K562 (cell line): ENCODE data around the gene BRPF1. TPM values are rescaled to one million over a fixed set of nuclear protein-coding genes. Genes with fewer than 3 reads are reported as not detected.

Experiments used
- ARNT ChIP-seq, 2 experiments: fragments of 450-650 bp; IDR thresholded peaks; 2 replicates each; pipeline ENCODE4 v1.6.1; 2016; ENCODE audit warnings: mild to moderate bottlenecking in 1 of 2
- C11orf30 ChIP-seq: fragments of 450-650 bp; IDR thresholded peaks from 2 replicates; pipeline ENCODE4 v1.6.1; 2016; ENCODE audit warnings: low read depth, mild to moderate bottlenecking
- CAMTA2 ChIP-seq: fragments of 250-450 bp; sonication (Bioruptor Pico); conservative IDR thresholded peaks from 2 replicates; pipeline ENCODE4 v1.5.1; 2022
- CBX2 ChIP-seq: fragments of 200-600 bp; sonication (generic); IDR thresholded peaks from one replicate; pipeline ENCODE4 v1.6.1; 2012; ENCODE audit warnings: mild to moderate bottlenecking, low read length, inconsistent platforms; ENCODE audit not compliant: insufficient read depth, poor library complexity, severe bottlenecking
- CHD1 ChIP-seq: fragments of 200-600 bp; sonication (generic); IDR thresholded peaks from one replicate; pipeline ENCODE4 v1.6.1; 2012; ENCODE audit warnings: mild to moderate bottlenecking, moderate library complexity, low read length, inconsistent platforms
- FOXA3 ChIP-seq, 2 experiments: fragments of 450-650 bp in 1 of 2; sonication (generic) in 1 of 2; formaldehyde crosslinking; IDR thresholded peaks in 1 of 2; conservative IDR thresholded peaks in 1 of 2; 2 replicates each; pipeline versions ENCODE4 v1.4.0 to v1.8.0; 2020 to 2022; ENCODE audit warnings: mild to moderate bottlenecking in 2 of 2, missing genetic modification reagents in 1 of 2
- FOXJ3 ChIP-seq: sonication (generic); formaldehyde crosslinking; IDR thresholded peaks from 2 replicates; pipeline ENCODE4 v1.4.0; 2020; ENCODE audit warnings: mild to moderate bottlenecking, missing genetic modification reagents
- GTF2A2 ChIP-seq: IDR thresholded peaks from 2 replicates; pipeline ENCODE4 v1.6.1; 2016; ENCODE audit warnings: mild to moderate bottlenecking, missing genetic modification characterization, missing compliant biosample characterization
- HDGF ChIP-seq: fragments of 450-650 bp; IDR thresholded peaks from 2 replicates; pipeline ENCODE4 v1.6.1; 2016
- KDM4B ChIP-seq, 2 experiments: fragments of 450-650 bp in 1 of 2; sonication (generic) in 1 of 2; IDR thresholded peaks; 2 replicates each; pipeline ENCODE4 v1.6.1; 2016 to 2017; ENCODE audit warnings: borderline replicate concordance in 2 of 2, antibody characterized with exemption in 1 of 2, low read depth in 1 of 2, mild to moderate bottlenecking in 1 of 2
- NFATC3 ChIP-seq: fragments of 450-650 bp; IDR thresholded peaks from 2 replicates; pipeline ENCODE4 v1.6.1; 2017; ENCODE audit warnings: mild to moderate bottlenecking
- POLR2A ChIP-seq: fragments of 450-650 bp; conservative IDR thresholded peaks from 2 replicates; pipeline ENCODE4 v1.6.1; 2016
- POLR2B ChIP-seq: fragments of 450-650 bp; IDR thresholded peaks from 2 replicates; pipeline ENCODE4 v1.6.1; 2018; ENCODE audit warnings: low read depth; ENCODE audit not compliant: partially characterized antibody
- RAD51 ChIP-seq: fragments of 450-650 bp; IDR thresholded peaks from 2 replicates; pipeline ENCODE4 v1.7.1; 2016; ENCODE audit warnings: low read depth, mild to moderate bottlenecking, borderline replicate concordance
- RBM14 ChIP-seq: fragments of 200-400 bp; formaldehyde crosslinking; IDR thresholded peaks from 2 replicates; pipeline ENCODE4 v1.6.1; 2018; ENCODE audit warnings: low read depth, mild to moderate bottlenecking, low read length, moderate library complexity, borderline replicate concordance; ENCODE audit not compliant: insufficient read depth
- RFX1 ChIP-seq: fragments of 450-650 bp; IDR thresholded peaks from 2 replicates; pipeline ENCODE4 v1.6.1; 2016; ENCODE audit warnings: mild to moderate bottlenecking, moderate library complexity
- TCF7L2 ChIP-seq: fragments of 150-350 bp; IDR thresholded peaks from 2 replicates; pipeline ENCODE4 v1.6.1; 2016; ENCODE audit warnings: low read depth, mild to moderate bottlenecking, low read length, moderate library complexity
- ZBTB8A ChIP-seq: fragments of 450-650 bp; IDR thresholded peaks from 2 replicates; pipeline ENCODE4 v1.6.1; 2018; ENCODE audit warnings: mild to moderate bottlenecking, moderate library complexity; ENCODE audit not compliant: partially characterized antibody
- ZNF384 ChIP-seq: IDR thresholded peaks from 2 replicates; pipeline ENCODE4 v1.6.1; 2012; ENCODE audit warnings: low read depth, low read length, improper control_type of control experiment
- polyA plus RNA-seq, 8 experiments: library from polyadenylated mRNA; depleted of rRNA in 4 of 8; stranded (reverse) in 5 of 8; unstranded in 3 of 8; fragments of >200 nt; fragmentation: Nextera tagmentation in 2 of 8; fragmentation: Illumina TruSeq in 1 of 8; extraction: Ambion mirVana in 2 of 8; extraction: Trizol in 1 of 8; gene quantifications; 2 replicates each; pipeline versions ENCODE4 v1.2.1 to v1.2.3, GENCODE V29; 2011 to 2014; ENCODE audit warnings: inconsistent platforms in 1 of 8, missing spikeins in 1 of 8
- total RNA-seq, 7 experiments: library from RNA; depleted of rRNA in 6 of 7; stranded (reverse); fragments of >200 nt in 6 of 7; fragmentation: Illumina TruSeq in 2 of 7; extraction: Trizol in 2 of 7; gene quantifications; 2 replicates each; pipeline versions ENCODE4 v1.2.1 to v1.2.3, GENCODE V29; 2011 to 2021; ENCODE audit warnings: low replicate concordance in 1 of 7
- TF ChIP-seq, protein P1 (sequence below): fragments of 450-650 bp; IDR thresholded peaks from 2 replicates; pipeline ENCODE4 v1.6.1; 2016; ENCODE audit warnings: borderline replicate concordance
- TF ChIP-seq, protein P2 (sequence below): IDR thresholded peaks from 2 replicates; pipeline ENCODE4 v1.6.1; 2012; ENCODE audit warnings: low read depth, low read length, improper control_type of control experiment, borderline replicate concordance
- TF ChIP-seq, protein P3 (sequence below): fragments of 450-650 bp; IDR thresholded peaks from 2 replicates; pipeline ENCODE4 v1.7.1; 2018; ENCODE audit warnings: mild to moderate bottlenecking, low read depth; ENCODE audit not compliant: partially characterized antibody

BRPF1 gene
- total and polyA plus RNA-seq, 9 of the 15 experiments (the other 6 are each of a cell fraction or from before 2014, with no cell fraction given): 1.1 to 40.2 (median 23.5) TPM

DNA sequence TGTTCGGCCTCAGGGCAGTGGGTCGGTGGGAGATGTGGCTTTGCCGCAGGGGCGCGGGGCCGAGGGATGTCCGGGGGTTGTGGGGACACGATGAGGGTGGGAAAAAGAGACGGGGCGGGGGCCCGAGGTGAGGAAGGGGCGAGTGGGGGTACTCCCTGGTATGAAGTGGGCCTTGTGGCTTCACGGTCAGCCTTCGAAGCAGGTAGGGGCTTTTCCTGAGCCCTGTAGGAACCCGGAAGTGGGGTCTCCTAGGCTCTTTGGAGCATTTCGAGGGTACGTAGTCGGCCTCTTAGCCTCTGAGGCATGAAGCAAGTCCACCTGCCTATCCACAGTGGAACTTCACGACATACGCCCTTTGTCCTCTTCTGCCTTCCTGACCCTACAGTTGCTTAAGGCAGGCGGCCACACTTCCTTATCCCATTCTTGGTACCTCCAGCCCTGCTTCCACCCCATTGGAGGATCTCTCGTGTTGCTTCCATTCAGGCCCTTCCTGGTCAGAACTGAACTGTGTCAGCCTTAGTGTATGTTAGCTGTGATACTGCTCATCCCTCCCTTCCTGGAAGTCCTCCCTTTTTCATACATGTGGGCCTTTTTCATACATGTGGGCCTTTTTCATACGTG, 61.7 kb downstream of the BRPF1 start (continued):
- TF ChIP-seq KDM4B (IDR thresholded peaks at IDR 0.05; ENCODE audit: borderline replicate concordance in 2 of 2, low read depth in 1 of 2): 0 out of 4 replicates have a peak, but pooled peaks of 1 of the 2 experiments have one; percentile 8
- TF ChIP-seq GTF2A2: 0 out of 2 replicates have a peak, but pooled peaks have one; percentile 50
- no peak for TF ChIP-seq CAMTA2 (CRISPR knock-in tag)
- TF ChIP-seq HDGF: peak; percentile 76; the same call in 1 of the 2 replicates
- no peak for TF ChIP-seq RAD51
- peak; percentile 94 for TF ChIP-seq CHD1
- peak; percentile 6 for TF ChIP-seq POLR2A
- TF ChIP-seq ZNF384: 0 out of 2 replicates have a peak, but pooled peaks have one; percentile 6
- no peak for TF ChIP-seq RFX1
- 0 out of 2 replicates have a peak, but pooled peaks have one; percentile 26 for TF ChIP-seq TCF7L2
- no peak for TF ChIP-seq ZBTB8A
- TF ChIP-seq CBX2: no peak
- peak; percentile 31; the same call in 1 of the 2 replicates for TF ChIP-seq C11orf30
- TF ChIP-seq FOXA3 (CRISPR knock-in tag; conservative IDR thresholded peaks at IDR 0.05 in 1 of 2, IDR thresholded peaks at IDR 0.05 in 1 of 2): 0 out of 4 replicates have a peak, but pooled peaks of 1 of the 2 experiments have one; percentile 62
- TF ChIP-seq, protein P1, sequence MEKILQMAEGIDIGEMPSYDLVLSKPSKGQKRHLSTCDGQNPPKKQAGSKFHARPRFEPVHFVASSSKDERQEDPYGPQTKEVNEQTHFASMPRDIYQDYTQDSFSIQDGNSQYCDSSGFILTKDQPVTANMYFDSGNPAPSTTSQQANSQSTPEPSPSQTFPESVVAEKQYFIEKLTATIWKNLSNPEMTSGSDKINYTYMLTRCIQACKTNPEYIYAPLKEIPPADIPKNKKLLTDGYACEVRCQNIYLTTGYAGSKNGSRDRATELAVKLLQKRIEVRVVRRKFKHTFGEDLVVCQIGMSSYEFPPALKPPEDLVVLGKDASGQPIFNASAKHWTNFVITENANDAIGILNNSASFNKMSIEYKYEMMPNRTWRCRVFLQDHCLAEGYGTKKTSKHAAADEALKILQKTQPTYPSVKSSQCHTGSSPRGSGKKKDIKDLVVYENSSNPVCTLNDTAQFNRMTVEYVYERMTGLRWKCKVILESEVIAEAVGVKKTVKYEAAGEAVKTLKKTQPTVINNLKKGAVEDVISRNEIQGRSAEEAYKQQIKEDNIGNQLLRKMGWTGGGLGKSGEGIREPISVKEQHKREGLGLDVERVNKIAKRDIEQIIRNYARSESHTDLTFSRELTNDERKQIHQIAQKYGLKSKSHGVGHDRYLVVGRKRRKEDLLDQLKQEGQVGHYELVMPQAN: peak; percentile 84; the same call in 1 of the 2 replicates
- no peak for TF ChIP-seq NFATC3
- TF ChIP-seq, protein P2, sequence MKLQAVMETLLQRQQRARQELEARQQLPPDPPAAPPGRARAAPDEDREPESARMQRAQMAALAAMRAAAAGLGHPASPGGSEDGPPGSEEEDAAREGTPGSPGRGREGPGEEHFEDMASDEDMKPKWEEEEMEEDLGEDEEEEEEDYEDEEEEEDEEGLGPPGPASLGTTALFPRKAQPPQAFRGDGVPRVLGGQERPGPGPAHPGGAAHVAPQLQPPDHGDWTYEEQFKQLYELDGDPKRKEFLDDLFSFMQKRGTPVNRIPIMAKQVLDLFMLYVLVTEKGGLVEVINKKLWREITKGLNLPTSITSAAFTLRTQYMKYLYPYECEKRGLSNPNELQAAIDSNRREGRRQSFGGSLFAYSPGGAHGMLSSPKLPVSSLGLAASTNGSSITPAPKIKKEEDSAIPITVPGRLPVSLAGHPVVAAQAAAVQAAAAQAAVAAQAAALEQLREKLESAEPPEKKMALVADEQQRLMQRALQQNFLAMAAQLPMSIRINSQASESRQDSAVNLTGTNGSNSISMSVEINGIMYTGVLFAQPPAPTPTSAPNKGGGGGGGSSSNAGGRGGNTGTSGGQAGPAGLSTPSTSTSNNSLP: no peak
- TF ChIP-seq, protein P3, sequence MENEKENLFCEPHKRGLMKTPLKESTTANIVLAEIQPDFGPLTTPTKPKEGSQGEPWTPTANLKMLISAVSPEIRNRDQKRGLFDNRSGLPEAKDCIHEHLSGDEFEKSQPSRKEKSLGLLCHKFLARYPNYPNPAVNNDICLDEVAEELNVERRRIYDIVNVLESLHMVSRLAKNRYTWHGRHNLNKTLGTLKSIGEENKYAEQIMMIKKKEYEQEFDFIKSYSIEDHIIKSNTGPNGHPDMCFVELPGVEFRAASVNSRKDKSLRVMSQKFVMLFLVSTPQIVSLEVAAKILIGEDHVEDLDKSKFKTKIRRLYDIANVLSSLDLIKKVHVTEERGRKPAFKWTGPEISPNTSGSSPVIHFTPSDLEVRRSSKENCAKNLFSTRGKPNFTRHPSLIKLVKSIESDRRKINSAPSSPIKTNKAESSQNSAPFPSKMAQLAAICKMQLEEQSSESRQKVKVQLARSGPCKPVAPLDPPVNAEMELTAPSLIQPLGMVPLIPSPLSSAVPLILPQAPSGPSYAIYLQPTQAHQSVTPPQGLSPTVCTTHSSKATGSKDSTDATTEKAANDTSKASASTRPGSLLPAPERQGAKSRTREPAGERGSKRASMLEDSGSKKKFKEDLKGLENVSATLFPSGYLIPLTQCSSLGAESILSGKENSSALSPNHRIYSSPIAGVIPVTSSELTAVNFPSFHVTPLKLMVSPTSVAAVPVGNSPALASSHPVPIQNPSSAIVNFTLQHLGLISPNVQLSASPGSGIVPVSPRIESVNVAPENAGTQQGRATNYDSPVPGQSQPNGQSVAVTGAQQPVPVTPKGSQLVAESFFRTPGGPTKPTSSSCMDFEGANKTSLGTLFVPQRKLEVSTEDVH: peak; percentile 13
- no peak for TF ChIP-seq FOXJ3
- TF ChIP-seq ARNT (IDR thresholded peaks at IDR 0.05): peak in 1 of 2 experiments; percentile 14; a peak in 1 of 4 replicates
- peak; percentile 86 for TF ChIP-seq POLR2B
- TF ChIP-seq RBM14: 0 out of 2 replicates have a peak, but pooled peaks have one; percentile 66
